ENCODE measurements around the gene TMSB10. TPM values are rescaled to one million over a fixed set of nuclear protein-coding genes. Genes with fewer than 3 reads are reported as not detected.

Gene TMSB10
- total RNA-seq, 1 donor from 2014 or later: 2,521 TPM

DNA sequence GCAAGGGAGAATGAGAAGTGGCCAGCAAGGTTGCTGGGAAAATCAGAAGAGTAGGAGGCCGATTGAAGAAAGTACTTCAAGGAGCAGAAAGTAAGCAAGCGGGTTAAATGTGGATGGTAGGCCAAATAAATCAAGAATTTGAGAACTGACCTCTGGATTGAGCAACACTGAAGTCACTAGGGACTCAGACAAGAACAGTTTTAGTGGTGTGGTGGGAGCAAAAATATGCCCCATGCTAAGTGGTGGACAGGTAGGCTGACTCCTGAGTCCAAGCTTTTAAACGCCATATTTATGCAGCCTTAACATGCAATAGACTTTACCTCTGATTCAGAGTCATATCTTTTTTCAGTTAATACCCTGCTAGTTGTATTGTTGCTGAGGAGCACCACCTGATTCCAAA, 29.1 kb upstream of the TMSB10 start:
- Mint-ChIP-seq H3K36me3 (ENCODE audit: low read depth) (no peaks in the 10 kb centered on the region), H3K4me1 (ENCODE audit: low read depth) (peaks cover 13% of the 10 kb centered on the region), H3K4me3 (ENCODE audit: unreplicated experiment) (no peak overlapping the region), H3K9me3 (ENCODE audit: low read depth) (no peaks in the 10 kb centered on the region), H3K27ac (ENCODE audit: unreplicated experiment) (no peak overlapping the region), H3K27me3 (ENCODE audit: low read depth) (peaks cover 48% of the 10 kb centered on the region)
- TF ChIP-seq CTCF (IDR thresholded peaks at IDR 0.05): no peak
- DNase-seq (ENCODE audit: low spot score): no peak

DNA sequence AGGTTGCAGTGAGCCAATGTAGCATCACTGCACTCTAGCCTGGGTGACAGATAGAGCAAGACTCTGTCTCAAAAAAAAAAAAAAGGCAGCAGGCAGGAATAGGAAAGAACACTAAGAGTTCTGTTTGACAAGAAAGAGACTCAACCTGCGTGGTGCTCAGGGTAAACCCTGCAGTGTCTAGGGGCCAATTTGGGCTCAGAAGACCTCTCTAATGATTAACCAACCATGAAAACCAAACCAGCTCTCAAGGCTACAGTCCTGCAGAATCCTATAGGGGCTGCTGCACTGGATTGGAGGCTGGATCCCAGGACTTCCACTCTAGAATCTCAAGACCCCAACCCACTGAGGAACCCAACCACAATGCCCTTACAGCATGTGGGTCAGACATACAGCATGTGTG, 27.0 kb upstream of the TMSB10 start:
- H3K9me3 Mint-ChIP-seq (ENCODE audit: low read depth): no peaks in the 10 kb centered on the region
- H3K4me1 Mint-ChIP-seq (ENCODE audit: low read depth): peaks cover 32% of the 10 kb centered on the region
- no peaks in the 10 kb centered on the region for H3K36me3 Mint-ChIP-seq (ENCODE audit: low read depth)
- no peak for TF ChIP-seq CTCF (IDR thresholded peaks at IDR 0.05)
- peaks cover 44% of the 10 kb centered on the region for H3K27me3 Mint-ChIP-seq (ENCODE audit: low read depth)
- DNase-seq (ENCODE audit: low spot score): no peak
- no peak overlapping the region for H3K4me3 Mint-ChIP-seq (ENCODE audit: unreplicated experiment)
- no peak overlapping the region for H3K27ac Mint-ChIP-seq (ENCODE audit: unreplicated experiment)

DNA sequence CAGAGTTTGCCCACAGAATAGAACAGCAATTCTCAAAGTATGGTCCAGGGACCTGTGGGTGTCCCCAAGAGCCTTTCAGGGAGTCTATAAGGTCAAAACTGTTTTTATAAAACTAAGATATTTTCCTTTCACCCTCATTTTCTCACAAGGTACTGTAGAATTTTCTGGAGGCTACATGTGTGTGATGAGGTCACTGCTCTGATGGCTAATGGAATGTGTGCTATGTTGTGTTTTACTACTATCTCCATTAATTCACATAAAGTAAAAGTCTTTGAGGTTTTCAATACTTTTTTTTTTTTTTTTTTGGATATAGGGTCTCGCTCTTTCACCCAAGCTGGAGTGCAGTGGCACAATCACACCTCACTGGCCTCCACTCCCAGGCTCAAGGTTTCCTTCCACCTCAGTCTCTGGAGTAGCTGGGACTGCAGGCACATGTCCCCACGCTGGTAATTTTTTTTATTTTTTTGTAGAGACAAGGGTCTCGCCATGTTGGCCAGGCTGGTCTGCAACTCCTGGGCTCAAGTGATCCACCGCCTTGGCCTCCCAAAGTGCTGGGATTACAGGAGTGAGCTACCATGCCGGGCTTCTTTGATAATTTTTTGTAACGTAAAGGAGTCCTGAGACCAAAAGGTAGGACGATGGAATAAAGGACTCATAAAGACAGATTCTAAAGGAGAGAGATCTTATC, 26.4 kb upstream of the TMSB10 start:
- H3K27ac Mint-ChIP-seq (ENCODE audit: unreplicated experiment): no peak overlapping the region
- DNase-seq (ENCODE audit: low spot score): peak; percentile 29
- H3K4me3 Mint-ChIP-seq (ENCODE audit: unreplicated experiment): no peak overlapping the region
- H3K4me1 Mint-ChIP-seq (ENCODE audit: low read depth): peaks cover 36% of the 10 kb centered on the region
- no peaks in the 10 kb centered on the region for H3K9me3 Mint-ChIP-seq (ENCODE audit: low read depth)
- H3K36me3 Mint-ChIP-seq (ENCODE audit: low read depth): no peaks in the 10 kb centered on the region
- H3K27me3 Mint-ChIP-seq (ENCODE audit: low read depth): peaks cover 44% of the 10 kb centered on the region
- no peak for TF ChIP-seq CTCF (IDR thresholded peaks at IDR 0.05)

GRCh38 chr2:84879584-84880394, 25.7 kb upstream of the TMSB10 start:
- peak; percentile 68 for DNase-seq (ENCODE audit: low spot score)
- peaks cover 42% of the 10 kb centered on the region for H3K4me1 Mint-ChIP-seq (ENCODE audit: low read depth)
- no peak overlapping the region for H3K27ac Mint-ChIP-seq (ENCODE audit: unreplicated experiment)
- H3K27me3 Mint-ChIP-seq (ENCODE audit: low read depth): peaks cover 44% of the 10 kb centered on the region
- peak overlapping the region; percentile 64 for H3K4me3 Mint-ChIP-seq (ENCODE audit: unreplicated experiment)
- no peak for TF ChIP-seq CTCF (IDR thresholded peaks at IDR 0.05)
- no peaks in the 10 kb centered on the region for H3K9me3 Mint-ChIP-seq (ENCODE audit: low read depth)
- no peaks in the 10 kb centered on the region for H3K36me3 Mint-ChIP-seq (ENCODE audit: low read depth)

DNA sequence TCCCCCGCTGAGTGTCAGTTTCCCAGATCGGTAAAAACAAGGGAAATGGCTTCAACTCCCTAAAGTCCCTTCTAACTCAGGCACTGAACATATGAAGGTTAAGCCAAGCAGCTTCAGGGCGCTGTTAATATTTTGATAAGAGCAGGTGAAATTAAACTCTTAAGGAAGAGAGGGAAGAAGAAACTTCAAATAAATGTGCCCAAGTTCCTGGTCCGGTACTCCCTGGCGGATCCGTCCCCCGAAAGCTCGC, 25.1 kb upstream of the TMSB10 start:
- no peak overlapping the region for H3K27ac Mint-ChIP-seq (ENCODE audit: unreplicated experiment)
- no peak for DNase-seq (ENCODE audit: low spot score)
- no peak for TF ChIP-seq CTCF (IDR thresholded peaks at IDR 0.05)
- H3K36me3 Mint-ChIP-seq (ENCODE audit: low read depth): no peaks in the 10 kb centered on the region
- peaks cover 44% of the 10 kb centered on the region for H3K27me3 Mint-ChIP-seq (ENCODE audit: low read depth)
- peak overlapping the region; percentile 64 for H3K4me3 Mint-ChIP-seq (ENCODE audit: unreplicated experiment)
- peaks cover 42% of the 10 kb centered on the region for H3K4me1 Mint-ChIP-seq (ENCODE audit: low read depth)
- no peaks in the 10 kb centered on the region for H3K9me3 Mint-ChIP-seq (ENCODE audit: low read depth)
